PC-9 (cell line): ENCODE data around the gene LMF1.

Experiments used
- CTCF ChIP-seq: fragments of 200-600 bp; sonication (generic); conservative IDR thresholded peaks from 2 replicates; pipeline ENCODE4 v1.6.1; 2017; ENCODE audit warnings: mixed run types, antibody characterized with exemption, mild to moderate bottlenecking, moderate library complexity
- EZH2 ChIP-seq: fragments of 200-600 bp; sonication (generic); IDR thresholded peaks from 2 replicates; pipeline ENCODE4 v1.8.0; 2017; ENCODE audit warnings: antibody characterized with exemption, low read depth

GRCh38 chr16:807347-808084, 163.3 kb downstream of the LMF1 start:
- no peak for TF ChIP-seq CTCF
- TF ChIP-seq EZH2: no peak
